ENCODE measurements around the gene MEIS2. TPM values are rescaled to one million over a fixed set of nuclear protein-coding genes. Genes with fewer than 3 reads are reported as not detected.

MEIS2 gene
- total and polyA plus RNA-seq, 2 of the 13 experiments (the other 11 are each of a cell fraction or from before 2014, with no cell fraction given), result 10.7 to 12.4 TPM

- ChIA-PET CTCF (ENCODE audit: low intra/inter-chr PET ratio, low total read pairs) (no interaction called here), POLR2A (no interaction called here)
- WGBS (ENCODE audit: low lambda C conversion rate), result 92% methylated on average over 5 of the region's 5 CpGs
- intact Hi-C loops (cut with micrococcal nuclease; ENCODE audit: unreplicated experiment), result no loop called here
- Histone ChIP-seq H3K27ac (ENCODE audit: extremely low read length, insufficient read depth, low read length) (no peak overlapping the region), H3K27me3 (ENCODE audit: control insufficient read depth in 1 of 2, insufficient read depth in 2 of 2, low read length in 2 of 2) (no peaks in the 10 kb centered on the region), H3K4me2 (ENCODE audit: low read depth, low read length) (no peak overlapping the region), H3K9ac (ENCODE audit: insufficient read depth, low read depth, low read length) (no peak overlapping the region), H3K4me1 (ENCODE audit: insufficient read depth, low read length) (no peaks in the 10 kb centered on the region), H3K79me2 (ENCODE audit: insufficient read depth, low read length) (no peaks in the 10 kb centered on the region), H3K9me3 (ENCODE audit: low read length) (no peaks in the 10 kb centered on the region), H3K36me3 (replicated peaks in 1 of 2; ENCODE audit: control insufficient read depth in 1 of 2, insufficient read depth in 2 of 2, low read length in 2 of 2) (no peaks in the 10 kb centered on the region; a peak in 1 of 5 replicates), H3K4me3 (replicated peaks in 1 of 3; ENCODE audit: insufficient read depth in 1 of 3, low read depth in 2 of 3, low read length in 3 of 3) (no peak overlapping the region), H2AFZ (ENCODE audit: low read length) (no peak overlapping the region), H4K20me1 (ENCODE audit: insufficient read depth, low read length) (no peaks in the 10 kb centered on the region)
- BruUV-seq (replicated peaks), result no TSS peak
- TF ChIP-seq JDP2 (CRISPR knock-in tag; IDR thresholded peaks at IDR 0.05; ENCODE audit: borderline replicate concordance) (no peak), FOXO1 (CRISPR knock-in tag; IDR thresholded peaks at IDR 0.05) (no peak), SP2 (CRISPR knock-in tag; IDR thresholded peaks at IDR 0.05) (no peak), ZNF792 (CRISPR knock-in tag; IDR thresholded peaks at IDR 0.05) (no peak), ZNF329 (CRISPR knock-in tag; IDR thresholded peaks at IDR 0.05; ENCODE audit: low read depth) (no peak), ZNF773 (CRISPR knock-in tag; IDR thresholded peaks at IDR 0.05; ENCODE audit: borderline replicate concordance) (no peak), ZBTB42 (CRISPR knock-in tag; IDR thresholded peaks at IDR 0.05) (no peak), THYN1 (CRISPR knock-in tag; IDR thresholded peaks at IDR 0.05; ENCODE audit: borderline replicate concordance, low read depth) (no peak), ZNF629 (CRISPR knock-in tag; conservative IDR thresholded peaks at IDR 0.05) (no peak), SPEN (CRISPR knock-in tag; IDR thresholded peaks at IDR 0.05; ENCODE audit: low read depth) (no peak), ZFX (CRISPR knock-in tag; IDR thresholded peaks at IDR 0.05; ENCODE audit: low read depth) (no peak), ZSCAN30 (CRISPR knock-in tag; IDR thresholded peaks at IDR 0.05) (no peak)
- in situ Hi-C loops (cut with HindIII; ENCODE audit: extremely low pct_ligation_motif_present, low pct_unique_long_range_greater_than_20kb), result no loop called here
- no peak for DNase-seq (ENCODE audit: low spot score)
- ATAC-seq, result no peak
- no peak for FAIRE-seq
Observed at GRCh38 chr15:36992454-36992853, 107.9 kb downstream of the MEIS2 start.

DNA sequence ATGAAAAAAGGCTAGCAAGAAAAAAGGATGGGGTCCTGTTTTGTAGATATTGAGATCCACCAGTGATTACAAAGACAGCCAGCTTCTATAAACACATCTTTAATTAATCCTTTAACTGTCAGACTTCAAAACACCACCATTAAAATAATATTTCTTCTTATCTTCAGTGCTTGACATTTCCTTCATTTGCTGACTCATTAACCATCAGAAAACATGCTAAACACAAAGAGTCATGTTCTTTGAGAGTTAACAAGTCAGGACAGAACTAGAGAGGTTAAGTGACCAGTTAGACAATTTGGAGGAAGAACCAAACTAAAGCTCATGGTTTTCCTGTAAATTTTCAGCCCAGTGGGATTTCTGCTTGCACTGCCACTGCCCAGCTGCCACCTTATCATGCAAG, 111.4 kb downstream of the MEIS2 start:
- no peak for FAIRE-seq
- Histone ChIP-seq H3K4me1 (ENCODE audit: insufficient read depth, low read length) (no peaks in the 10 kb centered on the region), H3K9me3 (ENCODE audit: low read length) (peaks cover 15% of the 10 kb centered on the region; the same call in 1 of the 2 replicates), H3K4me2 (ENCODE audit: low read depth, low read length) (no peak overlapping the region), H4K20me1 (ENCODE audit: insufficient read depth, low read length) (no peaks in the 10 kb centered on the region), H3K79me2 (ENCODE audit: insufficient read depth, low read length) (no peaks in the 10 kb centered on the region), H3K36me3 (replicated peaks in 1 of 2; ENCODE audit: control insufficient read depth in 1 of 2, insufficient read depth in 2 of 2, low read length in 2 of 2) (no peaks in the 10 kb centered on the region; a peak in 1 of 5 replicates), H2AFZ (ENCODE audit: low read length) (no peak overlapping the region), H3K4me3 (replicated peaks in 1 of 3; ENCODE audit: insufficient read depth in 1 of 3, low read depth in 2 of 3, low read length in 3 of 3) (no peak overlapping the region), H3K9ac (ENCODE audit: insufficient read depth, low read depth, low read length) (no peak overlapping the region), H3K27me3 (ENCODE audit: control insufficient read depth in 1 of 2, insufficient read depth in 2 of 2, low read length in 2 of 2) (no peaks in the 10 kb centered on the region), H3K27ac (ENCODE audit: extremely low read length, insufficient read depth, low read length) (no peak overlapping the region)
- in situ Hi-C loops (cut with HindIII; ENCODE audit: extremely low pct_ligation_motif_present, low pct_unique_long_range_greater_than_20kb) (no loop called here), intact Hi-C loops (cut with micrococcal nuclease; ENCODE audit: unreplicated experiment) (no loop called here)
- BruUV-seq (replicated peaks), result no TSS peak
- TF ChIP-seq ZNF788 (CRISPR knock-in tag; IDR thresholded peaks at IDR 0.05; ENCODE audit: borderline replicate concordance), result no peak
- no peak for TF ChIP-seq ZBTB7A (CRISPR knock-in tag; IDR thresholded peaks at IDR 0.05)
- TF ChIP-seq MIXL1 (CRISPR knock-in tag; IDR thresholded peaks at IDR 0.05), result no peak
- no peak for TF ChIP-seq ZNF724P (CRISPR knock-in tag; IDR thresholded peaks at IDR 0.05; ENCODE audit: borderline replicate concordance)
- TF ChIP-seq THRA (CRISPR knock-in tag; IDR thresholded peaks at IDR 0.05; ENCODE audit: borderline replicate concordance), result no peak
- no peak for TF ChIP-seq ZNF83 (CRISPR knock-in tag; IDR thresholded peaks at IDR 0.05; ENCODE audit: borderline replicate concordance)
- TF ChIP-seq ZNF446 (CRISPR knock-in tag; IDR thresholded peaks at IDR 0.05), result no peak
- no peak for TF ChIP-seq ELF4 (CRISPR knock-in tag; IDR thresholded peaks at IDR 0.05; ENCODE audit: borderline replicate concordance)
- TF ChIP-seq FOXK1 (CRISPR knock-in tag; IDR thresholded peaks at IDR 0.05; ENCODE audit: borderline replicate concordance, low read depth), result no peak
- TF ChIP-seq PHF20 (CRISPR knock-in tag; IDR thresholded peaks at IDR 0.05), result no peak
- no peak for TF ChIP-seq ZSCAN21 (CRISPR knock-in tag; IDR thresholded peaks at IDR 0.05; ENCODE audit: borderline replicate concordance)
- ChIA-PET CTCF (ENCODE audit: low intra/inter-chr PET ratio, low total read pairs) (no interaction called here), POLR2A (no interaction called here)
- DNase-seq (ENCODE audit: low spot score), result no peak
- no peak for ATAC-seq

All from HepG2 (cell line).